RWPE1 (cell line): Measurements from ENCODE around the gene KLF3.

Experiments used
- CTCF ChIA-PET: fragments of 350-600 bp; sonication (Branson Sonifier 250); formaldehyde crosslinking; extraction: SDS; loops from one replicate; lab custom pipeline; 2021; lab: Yijun Ruan, JAX
- POLR2A ChIA-PET: fragments of 400-600 bp; formaldehyde crosslinking; extraction: SDS; loops from one replicate; lab custom pipeline; 2020; ENCODE audit warnings: antibody characterized with exemption; ENCODE audit not compliant: low non-redundant PET; lab: Yijun Ruan, JAX
- DNase-seq: peaks from one replicate; pipeline ENCODE4 v3.0.0; 2012; ENCODE audit warnings: low spot score
- H3K27ac ChIP-seq: fragments of 450-650 bp; 2 replicates; pipeline ENCODE4 v1.5.1; 2017
- CTCF ChIP-seq: fragments of 450-650 bp; conservative IDR thresholded peaks from 2 replicates; pipeline ENCODE4 v1.5.1; 2017; ENCODE audit warnings: low read depth, mild to moderate bottlenecking

The KLF3 gene

DNA sequence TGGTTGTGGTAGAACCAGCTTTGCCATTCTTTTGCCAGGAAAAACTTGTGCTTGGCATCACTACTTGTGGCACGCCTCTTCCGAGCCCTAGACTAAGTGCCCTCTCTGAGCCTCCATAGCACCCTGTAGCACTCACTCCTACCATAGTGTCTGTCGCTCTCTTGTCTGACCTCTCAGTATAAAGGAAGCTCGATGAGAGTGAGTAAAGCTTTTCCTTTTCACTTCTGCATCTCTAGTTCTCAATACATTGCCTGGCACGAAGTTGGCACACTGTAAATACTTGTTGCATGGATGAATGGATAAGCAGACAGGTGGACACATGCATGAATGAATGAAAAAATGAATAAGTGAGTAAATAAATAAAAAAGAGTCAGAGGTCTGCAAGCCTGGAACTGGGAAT lies 70.4 kb downstream of the KLF3 start:
- no peak overlapping the region for H3K27ac ChIP-seq
- POLR2A ChIA-PET: no interaction called here
- TF ChIP-seq CTCF: no peak
- no peak for DNase-seq
- CTCF ChIA-PET: interaction anchor here (1.5 kb wide), 1 partner anchor 555 kb away, joined by 3 read pairs; no protein-coding TSS in a partner anchor

DNA sequence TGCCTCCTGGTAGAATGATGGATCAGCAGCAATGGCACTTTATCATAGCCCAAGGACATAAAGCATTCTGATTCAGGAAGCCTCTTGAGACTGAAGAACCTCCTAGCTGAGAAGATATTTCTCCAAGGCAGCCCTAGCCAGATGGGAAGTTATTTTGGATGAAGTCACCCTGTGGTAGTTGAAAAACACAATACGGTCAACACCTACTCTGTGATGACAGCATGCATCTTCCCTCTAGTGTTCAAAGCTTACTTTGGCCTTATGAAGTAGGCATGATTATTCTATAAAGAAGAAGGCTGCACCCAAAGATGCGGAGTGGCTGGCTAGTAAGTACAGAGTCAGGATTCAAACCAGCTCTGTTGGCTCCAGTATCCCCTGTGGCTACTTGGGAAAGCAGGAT lies 70.9 kb downstream of the KLF3 start:
- ChIA-PET CTCF (interaction anchor here (0.7 to 1.5 kb wide), 2 partner anchors 24 to 555 kb away, joined by 3 read pairs; no protein-coding TSS in a partner anchor), POLR2A (no interaction called here)
- H3K27ac ChIP-seq: no peak overlapping the region
- no peak for DNase-seq
- no peak for TF ChIP-seq CTCF

DNA sequence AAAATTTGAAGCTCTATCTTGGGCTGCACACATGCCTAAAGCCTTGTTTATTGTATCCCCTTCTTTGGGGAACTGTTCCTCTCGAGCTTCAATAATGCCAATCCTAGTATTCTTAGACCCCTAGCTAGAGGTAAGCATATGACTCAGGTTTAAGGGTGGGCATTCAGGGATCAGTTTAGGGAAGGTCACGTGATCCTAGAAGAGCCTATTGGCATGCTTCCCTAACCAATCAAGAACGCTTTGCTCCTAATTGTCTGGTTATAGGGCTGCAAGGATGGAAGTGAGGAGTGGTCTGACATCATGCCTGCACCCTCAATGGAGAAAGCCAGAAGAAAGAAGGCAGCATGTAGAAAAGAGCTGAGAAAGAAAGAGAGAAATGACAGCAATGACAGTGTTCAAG lies 71.9 kb downstream of the KLF3 start:
- DNase-seq: no peak

DNA sequence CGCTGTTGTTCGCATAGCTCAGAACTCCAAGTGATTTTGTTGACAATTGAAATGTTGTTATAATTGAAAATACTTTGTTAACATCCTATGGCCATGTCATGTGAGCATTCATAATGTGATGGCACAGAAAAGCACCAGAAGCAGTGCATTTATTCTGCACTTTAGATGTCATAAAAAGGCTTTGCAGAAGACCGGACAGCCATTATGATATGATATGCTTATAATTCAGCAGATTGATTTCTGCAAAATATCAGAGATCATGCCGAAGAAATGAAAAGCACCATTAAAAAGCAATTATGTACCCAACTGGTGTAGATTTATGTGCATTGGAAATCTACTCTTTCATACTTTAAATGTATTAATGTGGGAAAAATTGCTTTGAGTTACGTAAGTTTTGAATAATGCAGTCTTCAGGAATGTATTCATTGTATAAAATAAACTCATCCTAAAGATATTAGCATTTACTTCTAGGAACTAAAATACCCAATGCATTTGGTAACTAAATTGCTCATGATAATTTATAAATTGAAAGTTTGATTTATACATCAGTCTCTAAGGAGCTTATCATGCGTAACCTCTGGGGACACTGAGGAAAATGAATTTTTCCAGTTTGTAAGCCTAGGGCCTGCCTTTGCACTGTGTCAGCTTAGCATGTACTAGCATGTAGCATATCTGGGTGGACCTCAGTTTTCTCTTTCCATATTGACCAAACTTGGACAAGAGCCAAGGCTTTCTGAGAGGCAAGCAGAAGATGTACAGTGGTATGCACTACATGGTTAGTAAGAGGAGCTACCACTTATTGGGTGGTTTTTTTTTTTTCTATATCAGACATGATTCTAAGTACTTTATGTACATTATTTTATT lies 75.2 kb downstream of the KLF3 start:
- no peak for TF ChIP-seq CTCF
- POLR2A ChIA-PET: no interaction called here
- no peak overlapping the region for H3K27ac ChIP-seq
- no peak for DNase-seq
- CTCF ChIA-PET: interaction anchor here (1.1 kb wide), 2 partner anchors 8 to 704 kb away, joined by 4 to 6 read pairs; no protein-coding TSS in a partner anchor

More for the DNA sequence above, 71.9 kb downstream of the KLF3 start:
- TF ChIP-seq CTCF: no peak
- H3K27ac ChIP-seq: no peak overlapping the region
- CTCF ChIA-PET: interaction anchor here (0.7 to 1.5 kb wide), 2 partner anchors 46 to 556 kb away, joined by 3 read pairs; no protein-coding TSS in a partner anchor
- POLR2A ChIA-PET: no interaction called here

- no peak for TF ChIP-seq CTCF
- CTCF ChIA-PET: interaction anchor here (0.5 to 1.1 kb wide), 4 partner anchors 9 to 705 kb away, joined by 3 to 6 read pairs (median 4); no protein-coding TSS in a partner anchor
- DNase-seq: no peak
- H3K27ac ChIP-seq: no peak overlapping the region
- POLR2A ChIA-PET: no interaction called here
Measured at GRCh38 chr4:38740303-38740702, 76.3 kb downstream of the KLF3 start.

DNA sequence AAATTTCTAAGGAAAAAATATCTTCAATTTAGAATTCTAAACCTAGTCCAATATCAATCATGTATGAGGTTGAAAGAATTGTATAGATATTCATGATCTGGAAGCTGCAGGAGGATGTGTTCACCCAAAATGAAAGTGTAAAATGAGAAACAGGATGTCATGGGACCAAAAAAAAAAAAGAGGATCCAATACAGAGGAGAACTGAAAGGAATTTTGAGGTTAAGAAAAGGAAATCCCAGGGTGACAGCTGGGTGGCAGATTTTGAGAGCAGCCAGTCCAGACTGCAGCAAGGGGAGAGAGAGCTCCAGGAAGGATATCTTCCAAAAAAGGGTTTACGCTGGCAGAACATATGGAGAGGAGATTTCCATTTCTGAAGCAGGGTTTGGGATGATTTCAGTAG lies 79.9 kb downstream of the KLF3 start:
- CTCF ChIA-PET: no interaction called here
- DNase-seq: no peak
- H3K27ac ChIP-seq: no peak overlapping the region
- TF ChIP-seq CTCF: no peak
- POLR2A ChIA-PET: no interaction called here
